H54 (cell line): ENCODE results near the gene PRRG3.
"Not testable (repeated sequence)": the region's sequence is repeated elsewhere in the genome, so short reads cannot be mapped to it uniquely, and the experiment has no call there.

Experiments used
- DNase-seq: peaks from one replicate; pipeline ENCODE4 v3.0.0; 2011; ENCODE audit warnings: low spot score, mixed read lengths; ENCODE audit not compliant: insufficient read length
- FAIRE-seq: peaks from 3 replicates; lab custom pipeline; 2011; peaks lifted over from hg19 to GRCh38; lab: Jason Lieb, UNC
- POLR2A ChIP-seq: IDR thresholded peaks from 2 replicates; pipeline ENCODE4 v1.6.1; 2011; ENCODE audit warnings: low read depth, mild to moderate bottlenecking, low read length

Gene PRRG3

GRCh38 chrX:151694661-151695582 is at the start of gene PRRG3:
TSS of gene PRRG3 (plus strand) at chrX:151695458. CDS start at chrX:151698815, 3,357 bp downstream.
- no peak for DNase-seq
- no peak for TF ChIP-seq POLR2A
- FAIRE-seq: no peak

GRCh38 chrX:151675121-151675746 is 20.0 kb upstream of the PRRG3 start:
- no peak for DNase-seq
- no peak for FAIRE-seq
- no peak for TF ChIP-seq POLR2A

- no peak for FAIRE-seq
- DNase-seq: no peak
- no peak for TF ChIP-seq POLR2A
Measured at GRCh38 chrX:151676196-151676595, 19.1 kb upstream of the PRRG3 start.

- no peak for DNase-seq
- no peak for TF ChIP-seq POLR2A
- FAIRE-seq: no peak
Measured at GRCh38 chrX:151679798-151680402, 15.4 kb upstream of the PRRG3 start.

GRCh38 chrX:151680805-151681204 is 14.5 kb upstream of the PRRG3 start:
- FAIRE-seq: no peak

GRCh38 chrX:151687635-151688034 is 7.6 kb upstream of the PRRG3 start:
- no peak for DNase-seq
- TF ChIP-seq POLR2A: no peak
- FAIRE-seq: no peak

More at GRCh38 chrX:151680805-151681204, 14.5 kb upstream of the PRRG3 start:
- TF ChIP-seq POLR2A: no peak
- DNase-seq: peak; percentile 43

- no peak for FAIRE-seq
- TF ChIP-seq POLR2A: no peak
Measured at GRCh38 chrX:151688695-151689094, 6.6 kb upstream of the PRRG3 start.

GRCh38 chrX:151692825-151693224 is 2.4 kb upstream of the PRRG3 start:
- DNase-seq: no peak
- no peak for TF ChIP-seq POLR2A
- FAIRE-seq: no peak

More at GRCh38 chrX:151688695-151689094, 6.6 kb upstream of the PRRG3 start:
- no peak for DNase-seq

- no peak for DNase-seq
- FAIRE-seq: no peak
- TF ChIP-seq POLR2A: no peak
Measured at GRCh38 chrX:151694121-151694520, 1.1 kb upstream of the PRRG3 start.

- TF ChIP-seq POLR2A: no peak
- DNase-seq: no peak
- FAIRE-seq: no peak
Measured at GRCh38 chrX:151695583-151696340, 504 bp downstream of the PRRG3 start.

- FAIRE-seq, DNase-seq: not testable (repeated sequence)
Measured at GRCh38 chrX:151697082-151697481, 1.8 kb downstream of the PRRG3 start.

- FAIRE-seq (no peak), DNase-seq (no peak)
- no peak for TF ChIP-seq POLR2A
Measured at GRCh38 chrX:151697522-151697921, 2.3 kb downstream of the PRRG3 start.

GRCh38 chrX:151698485-151698884 is 3.2 kb downstream of the PRRG3 start:
- no peak for DNase-seq
- no peak for TF ChIP-seq POLR2A
- FAIRE-seq: no peak
